ENCODE results near the gene TMEM134.
A peak's percentile ranks its signal among the peaks of the same experiment; 100 is the strongest.
"Not testable (repeated sequence)": the region's sequence is repeated elsewhere in the genome, so short reads cannot be mapped to it uniquely, and the experiment has no call there.

TMEM134 gene

GRCh38 chr11:67472882-67473281 is 3.8 kb upstream of the TMEM134 start:
- no peaks in the 10 kb centered on the region for H3K4me1 ChIP-seq (ENCODE audit: control insufficient read depth, insufficient read depth, low read length)
- no peak overlapping the region for H3K4me3 ChIP-seq (ENCODE audit: low read depth, low read length)
- H3K27me3 ChIP-seq (ENCODE audit: control insufficient read depth, insufficient read depth, low read length), result no peaks in the 10 kb centered on the region
- H3K9me3 ChIP-seq (ENCODE audit: control insufficient read depth, insufficient read depth, low read length), result no peaks in the 10 kb centered on the region
- H3K36me3 ChIP-seq (ENCODE audit: control insufficient read depth, insufficient read depth, low read length), result no peaks in the 10 kb centered on the region
- no peak overlapping the region for H3K9ac ChIP-seq (ENCODE audit: low read depth, low read length)

- Histone ChIP-seq H3K4me1 (ENCODE audit: control insufficient read depth, insufficient read depth, low read length) (no peaks in the 10 kb centered on the region), H3K4me3 (ENCODE audit: low read depth, low read length) (no peak overlapping the region)
Measured at GRCh38 chr11:67470337-67471002, 1.4 kb upstream of the TMEM134 start.

GRCh38 chr11:67469508-67469811 is 409 bp upstream of the TMEM134 start:
- peak overlapping the region; percentile 83 for H3K4me3 ChIP-seq (ENCODE audit: low read depth, low read length)
- H3K9ac ChIP-seq (ENCODE audit: low read depth, low read length), result peak overlapping the region; percentile 51
- no peaks in the 10 kb centered on the region for H3K27me3 ChIP-seq (ENCODE audit: control insufficient read depth, insufficient read depth, low read length)
- no peaks in the 10 kb centered on the region for H3K36me3 ChIP-seq (ENCODE audit: control insufficient read depth, insufficient read depth, low read length)
- no peaks in the 10 kb centered on the region for H3K9me3 ChIP-seq (ENCODE audit: control insufficient read depth, insufficient read depth, low read length)
- no peaks in the 10 kb centered on the region for H3K4me1 ChIP-seq (ENCODE audit: control insufficient read depth, insufficient read depth, low read length)

More at GRCh38 chr11:67470337-67471002, 1.4 kb upstream of the TMEM134 start:
- H3K9me3 ChIP-seq (ENCODE audit: control insufficient read depth, insufficient read depth, low read length), result no peaks in the 10 kb centered on the region
- no peaks in the 10 kb centered on the region for H3K36me3 ChIP-seq (ENCODE audit: control insufficient read depth, insufficient read depth, low read length)
- H3K9ac ChIP-seq (ENCODE audit: low read depth, low read length), result no peak overlapping the region
- no peaks in the 10 kb centered on the region for H3K27me3 ChIP-seq (ENCODE audit: control insufficient read depth, insufficient read depth, low read length)

- H3K4me1 ChIP-seq (ENCODE audit: control insufficient read depth, insufficient read depth, low read length), result no peaks in the 10 kb centered on the region
- no peaks in the 10 kb centered on the region for H3K36me3 ChIP-seq (ENCODE audit: control insufficient read depth, insufficient read depth, low read length)
- no peaks in the 10 kb centered on the region for H3K9me3 ChIP-seq (ENCODE audit: control insufficient read depth, insufficient read depth, low read length)
- no peaks in the 10 kb centered on the region for H3K27me3 ChIP-seq (ENCODE audit: control insufficient read depth, insufficient read depth, low read length)
- H3K4me3 ChIP-seq (ENCODE audit: low read depth, low read length), result peak overlapping the region; percentile 67
- no peak overlapping the region for H3K9ac ChIP-seq (ENCODE audit: low read depth, low read length)
Measured at GRCh38 chr11:67468456-67468758, 644 bp downstream of the TMEM134 start.

- H3K27me3 ChIP-seq (ENCODE audit: control insufficient read depth, insufficient read depth, low read length), result no peaks in the 10 kb centered on the region
- peak overlapping the region; percentile 67 for H3K4me3 ChIP-seq (ENCODE audit: low read depth, low read length)
- no peaks in the 10 kb centered on the region for H3K36me3 ChIP-seq (ENCODE audit: control insufficient read depth, insufficient read depth, low read length)
- H3K9ac ChIP-seq (ENCODE audit: low read depth, low read length), result no peak overlapping the region
- H3K4me1 ChIP-seq (ENCODE audit: control insufficient read depth, insufficient read depth, low read length), result no peaks in the 10 kb centered on the region
- no peaks in the 10 kb centered on the region for H3K9me3 ChIP-seq (ENCODE audit: control insufficient read depth, insufficient read depth, low read length)
Measured at GRCh38 chr11:67468056-67468455, 995 bp downstream of the TMEM134 start.

GRCh38 chr11:67466962-67467771 is 1.9 kb downstream of the TMEM134 start:
- H3K9ac ChIP-seq (ENCODE audit: low read depth, low read length), result no peak overlapping the region
- H3K4me1 ChIP-seq (ENCODE audit: control insufficient read depth, insufficient read depth, low read length), result no peaks in the 10 kb centered on the region
- no peaks in the 10 kb centered on the region for H3K27me3 ChIP-seq (ENCODE audit: control insufficient read depth, insufficient read depth, low read length)
- no peaks in the 10 kb centered on the region for H3K9me3 ChIP-seq (ENCODE audit: control insufficient read depth, insufficient read depth, low read length)
- no peaks in the 10 kb centered on the region for H3K36me3 ChIP-seq (ENCODE audit: control insufficient read depth, insufficient read depth, low read length)
- H3K4me3 ChIP-seq (ENCODE audit: low read depth, low read length), result no peak overlapping the region

DNA sequence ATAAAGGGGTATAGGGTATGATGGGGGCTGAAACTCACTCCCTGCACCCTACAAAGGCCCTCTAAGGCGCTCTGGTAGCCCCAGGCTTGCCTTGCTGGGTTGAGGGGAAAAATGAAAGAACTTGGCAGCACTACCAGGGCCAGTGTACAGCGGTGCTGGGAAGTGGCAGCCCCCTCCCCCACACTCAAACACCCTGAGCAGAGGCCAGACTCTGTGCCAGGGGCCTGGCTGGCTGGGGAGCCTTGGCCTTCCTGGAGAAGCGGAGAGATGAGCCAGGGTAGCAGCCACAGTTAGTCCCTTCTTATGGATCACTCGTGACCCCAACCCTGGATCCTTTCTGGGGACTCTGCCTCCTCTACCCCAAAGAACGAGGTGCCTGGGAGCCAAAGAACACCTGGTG is 2.7 kb downstream of the TMEM134 start:
- Histone ChIP-seq H3K4me3 (ENCODE audit: low read depth, low read length) (no peak overlapping the region), H3K9ac (ENCODE audit: low read depth, low read length) (no peak overlapping the region), H3K36me3 (ENCODE audit: control insufficient read depth, insufficient read depth, low read length) (no peaks in the 10 kb centered on the region), H3K9me3 (ENCODE audit: control insufficient read depth, insufficient read depth, low read length) (no peaks in the 10 kb centered on the region), H3K27me3 (ENCODE audit: control insufficient read depth, insufficient read depth, low read length) (no peaks in the 10 kb centered on the region), H3K4me1 (ENCODE audit: control insufficient read depth, insufficient read depth, low read length) (no peaks in the 10 kb centered on the region)

GRCh38 chr11:67465530-67465929 is 3.5 kb downstream of the TMEM134 start:
- H3K4me1 ChIP-seq (ENCODE audit: control insufficient read depth, insufficient read depth, low read length); H3K27me3 ChIP-seq (ENCODE audit: control insufficient read depth, insufficient read depth, low read length); H3K9ac ChIP-seq (ENCODE audit: low read depth, low read length); H3K36me3 ChIP-seq (ENCODE audit: control insufficient read depth, insufficient read depth, low read length); H3K9me3 ChIP-seq (ENCODE audit: control insufficient read depth, insufficient read depth, low read length): not testable (repeated sequence)
- peak overlapping the region; percentile 85 for H3K4me3 ChIP-seq (ENCODE audit: low read depth, low read length)

- no peaks in the 10 kb centered on the region for H3K4me1 ChIP-seq (ENCODE audit: control insufficient read depth, insufficient read depth, low read length)
Measured at GRCh38 chr11:67465189-67465510, 3.9 kb downstream of the TMEM134 start.

DNA sequence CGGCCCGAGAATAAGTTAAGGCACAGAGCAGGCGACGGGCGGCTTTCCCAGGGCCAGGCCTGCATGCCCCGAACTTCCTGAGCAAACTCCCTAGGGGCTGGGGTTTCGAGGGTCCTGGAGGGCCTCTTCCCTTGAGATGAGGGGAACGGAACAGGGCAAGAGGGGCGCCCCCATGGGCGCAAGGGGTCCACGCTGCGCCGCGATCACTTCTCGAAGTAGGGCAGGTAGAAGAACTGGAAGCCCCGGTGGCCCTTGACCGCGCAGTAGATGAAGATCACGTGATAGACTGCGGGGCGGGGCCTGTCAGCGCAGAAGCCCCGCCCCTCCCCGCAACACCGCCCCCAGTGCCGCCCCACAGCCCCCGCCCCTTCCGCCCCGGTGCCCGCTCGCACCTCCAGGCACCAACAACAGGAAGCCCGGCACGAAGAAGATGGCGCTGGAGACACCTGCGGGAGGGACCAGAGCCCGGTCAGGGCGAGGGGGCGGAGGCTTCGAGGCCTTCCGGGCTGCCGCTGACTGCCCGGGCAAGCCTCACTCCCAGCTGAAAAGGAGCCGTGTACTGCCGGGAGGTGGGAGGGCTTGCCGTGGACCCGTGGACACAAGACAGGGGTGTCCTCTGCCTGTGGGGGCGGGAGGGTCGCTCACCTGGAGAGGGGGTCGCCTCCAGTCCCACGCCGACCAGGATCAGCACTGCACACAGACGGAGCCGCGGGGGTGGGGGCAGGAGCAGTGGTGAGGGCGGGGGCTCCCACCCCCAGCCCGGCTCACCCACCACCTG is 4.5 kb downstream of the TMEM134 start:
- Histone ChIP-seq H3K4me1 (ENCODE audit: control insufficient read depth, insufficient read depth, low read length) (no peaks in the 10 kb centered on the region), H3K4me3 (ENCODE audit: low read depth, low read length) (peak overlapping the region; percentile 85), H3K9ac (ENCODE audit: low read depth, low read length) (peak overlapping the region; percentile 70), H3K27me3 (ENCODE audit: control insufficient read depth, insufficient read depth, low read length) (no peaks in the 10 kb centered on the region), H3K9me3 (ENCODE audit: control insufficient read depth, insufficient read depth, low read length) (no peaks in the 10 kb centered on the region), H3K36me3 (ENCODE audit: control insufficient read depth, insufficient read depth, low read length) (no peaks in the 10 kb centered on the region)

More at GRCh38 chr11:67465189-67465510, 3.9 kb downstream of the TMEM134 start:
- Histone ChIP-seq H3K9ac (ENCODE audit: low read depth, low read length) (peak overlapping the region; percentile 70), H3K27me3 (ENCODE audit: control insufficient read depth, insufficient read depth, low read length) (no peaks in the 10 kb centered on the region), H3K9me3 (ENCODE audit: control insufficient read depth, insufficient read depth, low read length) (no peaks in the 10 kb centered on the region), H3K36me3 (ENCODE audit: control insufficient read depth, insufficient read depth, low read length) (no peaks in the 10 kb centered on the region), H3K4me3 (ENCODE audit: low read depth, low read length) (peak overlapping the region; percentile 85)

GRCh38 chr11:67463680-67464410 is 5.2 kb downstream of the TMEM134 start:
- Histone ChIP-seq H3K9me3 (ENCODE audit: control insufficient read depth, insufficient read depth, low read length) (no peaks in the 10 kb centered on the region), H3K4me1 (ENCODE audit: control insufficient read depth, insufficient read depth, low read length) (no peaks in the 10 kb centered on the region), H3K27me3 (ENCODE audit: control insufficient read depth, insufficient read depth, low read length) (no peaks in the 10 kb centered on the region), H3K36me3 (ENCODE audit: control insufficient read depth, insufficient read depth, low read length) (no peaks in the 10 kb centered on the region), H3K4me3 (ENCODE audit: low read depth, low read length) (peak overlapping the region; percentile 43), H3K9ac (ENCODE audit: low read depth, low read length) (no peak overlapping the region)
